HAP-1 (cell line): ENCODE data around the gene GALNT18.

ENCODE experiments used
- DNase-seq, 2 experiments: peaks; one replicate each; pipeline ENCODE4 v3.0.0-alpha.2; 2016 to 2020; ENCODE audit warnings: low spot score in 2 of 2
- H3K27me3 ChIP-seq: fragments of 250-450 bp; sonication (Bioruptor Pico); 2 replicates; pipeline ENCODE4 v1.5.1; 2020; ENCODE audit warnings: low read depth, mild to moderate bottlenecking, moderate library complexity
- H3K36me3 ChIP-seq: fragments of 250-450 bp; sonication (Bioruptor Pico); replicated peaks from 2 replicates; pipeline ENCODE4 v1.5.1; 2020; ENCODE audit warnings: mild to moderate bottlenecking
- H3K4me1 ChIP-seq: fragments of 250-450 bp; sonication (Bioruptor Pico); 2 replicates; pipeline ENCODE4 v1.5.1; 2020; ENCODE audit warnings: mild to moderate bottlenecking
- H3K4me3 ChIP-seq: fragments of 250-450 bp; sonication (Bioruptor Pico); 2 replicates; pipeline ENCODE4 v1.5.1; 2020; ENCODE audit warnings: mild to moderate bottlenecking, moderate library complexity
- H3K9me3 ChIP-seq: fragments of 250-450 bp; sonication (Bioruptor Pico); 2 replicates; pipeline ENCODE4 v1.5.1; 2020; ENCODE audit warnings: mild to moderate bottlenecking, moderate library complexity
- in situ Hi-C: fragments of 300-500 bp; cut with MboI; formaldehyde crosslinking; loops from 3 replicates; pipeline ENCODE4 v1.14.3; 2020; ENCODE audit warnings: low sequenced_read_pairs, inconsistent platforms, mixed read lengths

Gene GALNT18

DNA sequence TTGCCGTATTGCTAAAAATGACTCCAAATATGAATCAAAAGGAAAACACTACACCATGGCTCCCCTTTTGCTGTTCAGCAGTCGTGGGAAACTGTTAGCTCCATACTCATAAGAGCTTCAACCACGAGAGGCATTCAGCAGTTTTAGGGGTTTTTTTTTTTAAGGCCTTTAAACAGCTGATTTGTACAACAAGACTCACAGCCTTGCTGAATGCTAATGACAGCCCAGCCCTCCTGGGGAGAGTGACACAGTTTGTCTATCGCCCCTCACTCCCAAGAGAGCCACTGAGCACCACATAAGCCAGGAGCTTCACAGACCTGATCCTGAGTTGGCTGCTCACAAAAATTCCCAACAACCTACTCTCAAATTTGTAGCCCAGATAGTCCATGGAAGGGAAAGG lies 32.4 kb downstream of the GALNT18 start:
- Histone ChIP-seq H3K36me3 (no peaks in the 10 kb centered on the region), H3K9me3 (no peaks in the 10 kb centered on the region), H3K4me1 (no peaks in the 10 kb centered on the region), H3K27me3 (no peaks in the 10 kb centered on the region), H3K4me3 (no peak overlapping the region)
- in situ Hi-C loops, result no loop called here
- DNase-seq, result no peak

DNA sequence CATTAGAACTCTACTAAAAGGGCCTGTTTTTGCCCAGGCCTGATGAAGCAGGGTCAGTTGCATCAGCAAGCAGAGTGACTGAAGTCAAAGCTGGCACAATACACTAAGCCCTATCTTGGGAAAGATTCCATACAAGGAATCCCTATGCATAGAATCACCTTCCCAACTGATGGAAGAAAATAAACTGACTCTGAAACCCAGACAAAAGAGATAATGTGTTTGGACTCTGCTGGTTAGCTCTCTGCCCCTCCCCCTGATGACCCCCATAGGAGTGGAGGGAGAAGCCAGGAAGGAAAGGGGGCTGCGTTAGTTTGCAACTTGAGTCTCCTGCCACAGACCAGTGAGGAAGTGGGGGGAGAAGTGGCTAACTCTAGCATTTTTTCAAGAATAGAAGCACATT lies 32.9 kb downstream of the GALNT18 start:
- H3K4me3 ChIP-seq, result no peak overlapping the region
- DNase-seq, result no peak
- no peaks in the 10 kb centered on the region for H3K27me3 ChIP-seq
- H3K4me1 ChIP-seq, result no peaks in the 10 kb centered on the region
- in situ Hi-C loops, result no loop called here
- no peaks in the 10 kb centered on the region for H3K36me3 ChIP-seq
- no peaks in the 10 kb centered on the region for H3K9me3 ChIP-seq

DNA sequence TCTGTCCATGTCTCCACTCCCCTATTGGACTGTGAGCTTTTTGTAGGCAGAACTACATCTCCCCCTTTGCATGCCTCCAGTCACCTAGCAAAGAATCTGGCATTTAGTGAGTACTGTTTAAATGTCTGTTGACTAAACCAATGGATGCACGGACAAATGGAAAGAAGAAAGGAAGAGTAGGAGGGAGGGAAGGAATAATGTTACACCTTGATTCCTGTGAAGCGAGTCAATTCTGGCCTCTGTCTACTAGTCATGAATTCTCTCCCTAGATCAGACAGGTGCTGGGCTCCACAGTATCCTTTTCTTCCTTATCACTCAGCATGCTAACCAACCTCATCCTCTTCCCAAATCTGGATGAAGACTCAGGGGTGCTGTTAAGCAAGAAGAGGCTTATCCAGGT lies 33.6 kb downstream of the GALNT18 start:
- Histone ChIP-seq H3K4me1 (no peaks in the 10 kb centered on the region), H3K9me3 (no peaks in the 10 kb centered on the region), H3K36me3 (no peaks in the 10 kb centered on the region), H3K4me3 (no peak overlapping the region), H3K27me3 (no peaks in the 10 kb centered on the region)
- in situ Hi-C loops, result no loop called here
- DNase-seq, result no peak

DNA sequence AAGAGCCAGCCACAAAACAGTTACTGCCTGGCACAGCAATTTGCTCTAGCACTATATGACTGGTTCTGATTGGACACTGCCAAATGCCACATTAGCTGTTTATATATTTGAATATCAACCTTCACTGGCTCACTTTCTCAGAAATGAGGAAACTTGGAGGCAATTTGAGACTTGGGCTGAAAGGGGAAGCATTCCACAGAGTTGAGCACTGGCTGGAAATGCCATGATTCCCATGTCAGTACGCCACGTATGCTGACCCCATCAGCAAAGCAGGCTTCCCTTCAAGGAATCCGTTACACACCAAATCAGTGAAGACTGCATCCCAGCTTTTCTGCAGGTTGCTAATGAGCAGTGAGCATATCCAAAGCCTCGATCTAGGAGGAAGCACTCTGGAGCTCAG lies 34.7 kb downstream of the GALNT18 start:
- DNase-seq, result no peak
- H3K36me3 ChIP-seq, result no peaks in the 10 kb centered on the region
- no peak overlapping the region for H3K4me3 ChIP-seq
- H3K27me3 ChIP-seq, result no peaks in the 10 kb centered on the region
- in situ Hi-C loops, result no loop called here
- no peaks in the 10 kb centered on the region for H3K4me1 ChIP-seq
- no peaks in the 10 kb centered on the region for H3K9me3 ChIP-seq

DNA sequence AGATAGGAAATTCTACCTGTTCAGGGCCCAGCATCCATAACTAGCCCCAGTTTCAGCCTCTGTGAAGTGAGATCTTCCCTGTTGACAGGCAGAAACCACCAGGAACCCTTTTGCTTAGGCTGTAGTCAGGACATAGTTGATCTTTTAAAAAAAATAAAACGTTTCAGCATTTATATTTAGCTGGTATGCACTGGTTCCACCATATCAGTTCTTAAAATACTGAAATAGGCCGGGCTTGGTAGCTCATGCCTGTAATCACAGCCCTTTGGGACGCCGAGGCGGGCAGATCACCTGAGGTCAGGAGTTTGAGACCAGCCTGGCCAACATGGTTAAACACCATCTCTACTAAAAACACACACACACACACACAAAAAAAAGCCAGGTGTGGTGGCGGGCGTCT lies 35.3 kb downstream of the GALNT18 start:
- no peaks in the 10 kb centered on the region for H3K27me3 ChIP-seq
- no peak overlapping the region for H3K4me3 ChIP-seq
- no peaks in the 10 kb centered on the region for H3K4me1 ChIP-seq
- DNase-seq, result no peak
- in situ Hi-C loops, result no loop called here
- H3K36me3 ChIP-seq, result no peaks in the 10 kb centered on the region
- no peaks in the 10 kb centered on the region for H3K9me3 ChIP-seq

DNA sequence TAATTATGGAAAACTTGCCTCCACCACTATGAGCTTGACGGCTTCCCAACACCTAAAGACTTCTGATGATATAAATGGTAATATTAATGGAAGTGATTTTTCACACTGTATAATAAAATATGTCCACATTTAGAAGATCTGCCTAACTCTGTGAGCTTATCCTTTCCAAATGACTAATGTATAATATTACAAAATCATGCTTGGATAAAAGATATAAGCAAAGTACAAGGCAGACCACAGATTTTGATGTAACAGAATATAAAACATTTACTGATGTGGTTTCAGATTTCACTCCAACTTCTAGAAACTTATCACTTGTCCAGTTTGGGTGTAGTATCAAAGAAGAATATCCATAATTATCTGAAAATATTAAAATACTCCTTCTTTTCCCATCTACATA lies 36.9 kb downstream of the GALNT18 start:
- in situ Hi-C loops, result no loop called here
- no peaks in the 10 kb centered on the region for H3K4me1 ChIP-seq
- no peaks in the 10 kb centered on the region for H3K27me3 ChIP-seq
- no peak overlapping the region for H3K4me3 ChIP-seq
- H3K36me3 ChIP-seq, result no peaks in the 10 kb centered on the region
- H3K9me3 ChIP-seq, result no peaks in the 10 kb centered on the region
- DNase-seq, result no peak

DNA sequence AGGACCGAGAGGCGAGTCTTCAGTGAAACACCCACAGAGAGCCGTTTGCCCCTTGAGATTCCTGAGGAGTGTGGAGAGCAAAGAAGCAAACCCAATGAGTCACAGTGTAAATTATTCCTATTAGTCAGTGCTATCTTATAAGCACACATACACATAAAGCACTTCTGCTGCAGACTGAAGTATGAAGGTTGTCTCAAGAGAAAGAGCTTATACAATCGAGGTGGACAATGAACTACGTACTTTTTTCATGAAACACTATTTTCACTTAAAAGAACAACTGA lies 37.3 kb downstream of the GALNT18 start:
- in situ Hi-C loops, result no loop called here
- DNase-seq, result no peak
- Histone ChIP-seq H3K36me3 (no peaks in the 10 kb centered on the region), H3K4me3 (no peak overlapping the region), H3K27me3 (no peaks in the 10 kb centered on the region), H3K4me1 (no peaks in the 10 kb centered on the region), H3K9me3 (no peaks in the 10 kb centered on the region)

DNA sequence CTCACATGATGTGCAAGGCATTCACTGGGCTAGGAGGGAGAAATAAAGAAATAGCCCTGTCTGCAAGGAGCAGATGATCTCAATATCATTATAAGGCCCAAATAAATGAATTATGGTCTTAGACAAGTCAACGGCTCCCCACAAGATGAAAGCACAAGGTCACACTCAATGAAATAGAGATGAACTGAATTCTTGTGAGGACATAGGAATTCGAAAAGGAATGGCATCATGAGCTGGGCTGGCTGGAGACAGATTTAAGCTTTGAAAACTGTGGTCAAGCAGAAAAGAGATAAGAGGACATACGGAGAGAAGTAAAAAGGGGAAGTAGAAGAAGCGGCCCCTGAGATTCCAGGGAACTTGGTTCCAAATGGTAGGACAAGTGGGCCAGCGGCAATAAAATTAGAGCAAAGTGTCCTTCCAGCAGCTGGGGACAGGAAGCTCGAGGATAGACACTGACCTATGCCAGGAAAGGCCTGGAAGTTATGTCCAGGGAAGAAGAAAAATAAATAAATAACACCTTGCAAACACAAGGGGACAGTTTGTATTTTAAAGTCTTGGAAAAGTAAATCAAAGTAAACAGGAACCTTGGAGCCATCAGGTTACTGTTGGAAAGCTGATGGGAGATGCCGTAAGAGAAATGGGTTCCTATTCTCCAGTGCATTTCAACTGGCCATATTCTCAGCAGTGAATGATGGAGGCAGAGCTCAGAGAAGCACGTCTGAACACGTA lies 37.8 kb downstream of the GALNT18 start:
- no peak for DNase-seq
- in situ Hi-C loops, result no loop called here
- no peak overlapping the region for H3K4me3 ChIP-seq
- H3K4me1 ChIP-seq, result no peaks in the 10 kb centered on the region
- no peaks in the 10 kb centered on the region for H3K9me3 ChIP-seq
- H3K27me3 ChIP-seq, result no peaks in the 10 kb centered on the region
- H3K36me3 ChIP-seq, result no peaks in the 10 kb centered on the region

DNA sequence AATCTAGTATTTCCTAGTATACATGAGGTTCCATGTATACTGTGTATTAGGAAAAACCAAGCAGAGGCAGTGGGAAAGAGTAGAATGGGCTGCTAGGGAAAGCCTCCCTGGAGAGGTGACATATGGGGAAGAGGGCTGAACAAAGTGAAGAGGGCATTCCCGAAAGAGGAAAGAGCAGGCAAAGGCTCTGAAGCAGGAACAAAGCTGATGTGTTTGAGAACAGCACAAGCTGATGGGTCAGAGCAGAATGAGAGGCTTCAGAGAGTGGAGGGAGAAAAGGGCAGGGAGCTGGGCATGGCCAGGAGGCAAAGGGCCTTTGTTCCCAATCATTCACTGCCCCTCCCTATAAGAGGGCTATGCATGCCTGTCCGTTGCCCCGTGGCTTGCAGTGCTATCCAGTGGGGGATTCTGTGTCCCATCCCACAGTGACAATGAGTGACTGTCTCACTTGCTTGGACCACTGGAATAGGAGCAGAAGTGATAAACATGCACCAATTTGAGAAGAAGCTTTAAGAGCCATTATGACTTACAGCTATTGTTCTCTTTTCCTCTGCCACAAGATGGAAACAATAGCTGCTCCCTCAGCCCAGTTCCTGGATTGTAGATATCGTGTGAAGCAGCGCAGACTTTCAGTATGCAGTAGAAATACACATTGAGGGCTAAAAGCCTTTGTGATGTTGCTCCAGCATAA lies 39.6 kb downstream of the GALNT18 start:
- Histone ChIP-seq H3K27me3 (no peaks in the 10 kb centered on the region), H3K4me1 (no peaks in the 10 kb centered on the region), H3K36me3 (no peaks in the 10 kb centered on the region), H3K9me3 (no peaks in the 10 kb centered on the region), H3K4me3 (no peak overlapping the region)
- in situ Hi-C loops, result no loop called here
- DNase-seq, result no peak

DNA sequence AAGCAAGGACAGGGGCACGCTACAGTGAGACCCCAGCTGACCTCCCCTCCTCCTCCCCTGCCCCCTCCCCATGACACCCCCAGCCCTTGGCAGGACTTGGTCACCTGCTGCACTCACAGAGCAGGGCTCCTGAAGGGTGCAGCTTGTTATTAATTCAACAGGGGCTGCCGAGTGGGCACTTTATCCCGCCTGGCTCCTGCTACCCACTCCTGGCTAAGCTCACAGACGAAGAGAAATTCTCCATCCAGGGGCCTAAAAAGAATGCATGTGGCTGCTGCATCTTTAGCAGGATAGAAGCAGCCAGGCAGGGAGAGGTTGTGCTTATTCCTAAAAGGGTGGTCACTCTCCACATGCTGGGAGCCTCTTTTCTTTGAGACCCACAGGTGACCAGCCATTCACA lies 40.3 kb downstream of the GALNT18 start:
- H3K4me1 ChIP-seq, result no peaks in the 10 kb centered on the region
- no peaks in the 10 kb centered on the region for H3K36me3 ChIP-seq
- no peak overlapping the region for H3K4me3 ChIP-seq
- in situ Hi-C loops, result no loop called here
- DNase-seq, result no peak
- H3K27me3 ChIP-seq, result no peaks in the 10 kb centered on the region
- H3K9me3 ChIP-seq, result no peaks in the 10 kb centered on the region

DNA sequence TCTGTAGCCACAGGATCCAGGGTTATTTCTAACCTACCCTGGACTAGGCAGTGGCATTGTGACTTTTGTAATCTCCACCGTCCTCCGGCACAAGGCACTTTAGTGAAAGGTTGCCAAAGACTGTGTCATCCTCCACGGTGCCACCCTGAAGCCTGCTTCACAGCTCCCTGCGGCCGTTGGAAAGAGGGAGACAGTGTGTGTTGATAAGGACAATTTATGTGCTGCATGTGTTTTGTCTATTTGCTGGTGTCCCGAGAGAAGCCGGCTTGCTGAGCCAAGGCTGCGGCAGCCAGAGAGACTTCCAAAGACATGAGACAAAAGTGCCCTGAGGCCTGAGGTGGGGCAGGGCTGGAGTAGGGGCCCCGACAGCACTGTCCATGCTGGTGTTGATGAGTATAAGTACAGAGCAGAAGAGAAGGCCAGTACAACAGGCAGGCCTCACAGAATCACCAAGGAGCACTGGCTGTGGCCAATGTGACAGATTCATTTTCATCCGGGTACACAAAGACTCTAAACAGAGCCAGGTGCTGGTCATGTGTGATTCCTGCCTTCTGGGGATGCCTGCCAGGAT lies 40.9 kb downstream of the GALNT18 start:
- Histone ChIP-seq H3K4me3 (no peak overlapping the region), H3K9me3 (no peaks in the 10 kb centered on the region), H3K27me3 (no peaks in the 10 kb centered on the region), H3K36me3 (no peaks in the 10 kb centered on the region), H3K4me1 (no peaks in the 10 kb centered on the region)
- no peak for DNase-seq
- in situ Hi-C loops, result no loop called here

DNA sequence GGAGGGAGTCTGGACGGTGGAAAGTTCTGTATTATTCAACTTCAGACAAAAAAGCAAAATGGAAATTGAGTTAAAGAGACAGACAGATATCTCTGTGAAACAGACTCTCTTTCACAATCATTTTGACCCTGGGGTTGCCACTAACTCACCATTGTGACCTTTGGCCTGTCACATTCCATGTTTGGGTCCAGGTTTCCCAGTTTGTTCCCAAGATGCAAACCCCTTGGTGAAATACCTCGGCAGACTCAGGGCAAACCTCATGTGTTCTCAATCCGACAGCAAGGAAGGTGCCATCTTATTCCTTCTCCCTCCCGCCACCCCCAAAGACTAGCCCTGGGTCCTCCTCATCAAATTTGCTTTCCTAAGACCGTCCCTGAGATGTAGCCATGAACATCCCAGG lies 41.8 kb downstream of the GALNT18 start:
- Histone ChIP-seq H3K4me3 (no peak overlapping the region), H3K9me3 (no peaks in the 10 kb centered on the region), H3K4me1 (no peaks in the 10 kb centered on the region), H3K36me3 (no peaks in the 10 kb centered on the region), H3K27me3 (no peaks in the 10 kb centered on the region)
- no peak for DNase-seq
- in situ Hi-C loops, result no loop called here

DNA sequence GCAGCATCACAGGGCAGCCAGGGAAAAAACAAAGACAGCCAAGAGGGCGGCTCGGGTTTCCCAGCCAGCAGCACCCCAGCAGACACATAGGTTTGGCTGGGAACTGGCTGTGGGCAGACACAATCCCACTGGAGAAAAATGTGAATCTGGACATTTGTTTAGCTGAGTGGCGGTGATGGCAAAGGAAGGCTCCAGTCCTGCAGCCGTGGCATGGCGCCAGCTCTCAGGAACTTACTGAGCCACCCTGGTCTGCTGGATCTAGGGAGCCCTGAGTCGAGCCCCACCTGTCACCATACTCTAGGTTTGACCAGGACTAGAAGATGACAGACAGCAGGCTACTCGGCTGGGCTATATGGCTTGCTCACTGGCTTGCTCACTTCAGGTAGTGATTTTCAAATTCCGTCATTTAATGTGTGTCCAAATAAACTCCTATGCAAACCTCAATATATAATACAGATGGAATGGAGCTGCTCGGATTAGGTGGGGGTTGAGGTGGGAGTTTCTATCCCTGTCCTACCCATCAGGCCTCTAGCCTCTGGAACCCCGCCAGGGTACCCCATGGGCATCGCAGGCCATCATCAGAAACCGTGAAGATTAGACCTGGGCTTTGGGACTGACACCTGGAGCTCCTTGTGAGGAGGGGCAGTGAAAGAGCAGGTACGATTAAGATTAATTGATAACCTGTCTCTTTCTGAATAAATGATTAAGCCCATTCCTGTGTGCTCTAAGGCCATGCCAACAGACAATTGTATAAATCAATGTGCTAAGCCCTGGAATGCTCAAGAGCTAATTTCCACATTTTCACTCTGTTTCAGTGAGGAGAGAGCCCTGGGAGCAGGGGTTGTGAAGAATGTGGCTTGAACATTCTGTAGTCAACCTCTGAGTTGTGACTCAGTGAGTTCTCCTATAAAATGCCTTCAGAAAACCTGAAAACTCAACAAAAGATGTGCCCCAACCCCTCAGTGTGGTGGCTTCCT lies 42.5 kb downstream of the GALNT18 start:
- H3K9me3 ChIP-seq, result no peaks in the 10 kb centered on the region
- no peaks in the 10 kb centered on the region for H3K4me1 ChIP-seq
- DNase-seq, result no peak
- H3K36me3 ChIP-seq, result no peaks in the 10 kb centered on the region
- H3K4me3 ChIP-seq, result no peak overlapping the region
- in situ Hi-C loops, result no loop called here
- no peaks in the 10 kb centered on the region for H3K27me3 ChIP-seq
